Thyroid gland (tissue), 4 donors: ENCODE data around the gene FAM181A. TPM values are rescaled to one million over a fixed set of nuclear protein-coding genes. Genes with fewer than 3 reads are reported as not detected.

Experiments
- DNase-seq, 2 donors: peaks; one replicate each; pipeline ENCODE4 v3.0.0-alpha.2; 2019
- H3K27ac ChIP-seq, 3 donors: fragments of 200-600 bp; sonication (generic); 1 replicate in 2 of 3; 2 replicates in 1 of 3; pipeline ENCODE4 v1.5.1; 2016 to 2019; ENCODE audit warnings: mild to moderate bottlenecking in 1 of 3, moderate library complexity in 1 of 3
- H3K27me3 ChIP-seq: fragments of 200-600 bp; sonication (generic); one replicate; pipeline ENCODE4 v1.5.1; 2019
- H3K36me3 ChIP-seq, 2 donors: fragments of 200-600 bp; sonication (generic); one replicate each; pipeline ENCODE4 v1.5.1; 2016 to 2019
- H3K4me1 ChIP-seq, 2 donors: fragments of 200-600 bp; sonication (generic); one replicate each; pipeline ENCODE4 v1.5.1; 2017 to 2019
- H3K4me3 ChIP-seq, 3 donors: fragments of 200-600 bp; sonication (generic); replicated peaks in 1 of 3; 1 replicate in 2 of 3; 2 replicates in 1 of 3; pipeline ENCODE4 v1.5.1; 2016; ENCODE audit warnings: mild to moderate bottlenecking in 1 of 3
- H3K9me3 ChIP-seq: fragments of 200-600 bp; sonication (generic); one replicate; pipeline ENCODE4 v1.5.1; 2017
- CTCF ChIP-seq, 6 experiments: fragments of 200-600 bp in 3 of 6; fragments of 450-650 bp in 3 of 6; sonication (generic) in 3 of 6; IDR thresholded peaks; one replicate each; pipeline ENCODE4 v1.5.1; 2016 to 2019; ENCODE audit warnings: antibody characterized with exemption in 6 of 6, mild to moderate bottlenecking in 2 of 6, inconsistent platforms in 1 of 6, moderate library complexity in 1 of 6
- POLR2A ChIP-seq, 2 donors: fragments of 450-650 bp; IDR thresholded peaks; one replicate each; pipeline ENCODE4 v1.6.1; 2017; ENCODE audit warnings: antibody characterized with exemption in 2 of 2, mild to moderate bottlenecking in 2 of 2, moderate library complexity in 1 of 2
- WGBS, 2 donors: methylation state at CpG; one replicate each; pipeline ENCODE4 v1.1.5; 2017; 5-methylcytosine and 5-hydroxymethylcytosine counted together
- intact Hi-C: fragments of 100-400 bp; cut with DNase I; formaldehyde crosslinking; loops from one replicate; pipeline ENCODE4 v1.15.1; 2023
- total RNA-seq, 4 donors: library from RNA; depleted of rRNA; stranded (reverse); fragments of >200 nt; gene quantifications; one replicate each; pipeline ENCODE4 v1.2.3, GENCODE V29; 2016

FAM181A gene
- total RNA-seq, 4 donors from 2014 or later: 0.40 to 3.6 (median 0.63) TPM

GRCh38 chr14:93964820-93965286 lies 37.7 kb downstream of the FAM181A start:
- Histone ChIP-seq H3K4me3 (no peak overlapping the region), H3K36me3 (no peaks in the 10 kb centered on the region), H3K9me3 (no peaks in the 10 kb centered on the region), H3K27me3 (no peaks in the 10 kb centered on the region), H3K27ac (no peak overlapping the region), H3K4me1 (peaks cover 0 to 4% of the 10 kb centered on the region in 2 donors)
- no peak for TF ChIP-seq POLR2A (IDR thresholded peaks at IDR 0.05)
- TF ChIP-seq CTCF (IDR thresholded peaks at IDR 0.05): no peak
- intact Hi-C loops: no loop called here
- DNase-seq: no peak
- WGBS, 2 donors: 95 to 98% methylated on average over 3 of the region's 3 CpGs

- TF ChIP-seq POLR2A (IDR thresholded peaks at IDR 0.05) (no peak), CTCF (IDR thresholded peaks at IDR 0.05) (no peak)
- peaks cover 0 to 4% of the 10 kb centered on the region in 2 donors for H3K4me1 ChIP-seq
Observed at GRCh38 chr14:93965287-93965821, 38.2 kb downstream of the FAM181A start.

GRCh38 chr14:93965946-93966474 lies 38.9 kb downstream of the FAM181A start:
- DNase-seq: no peak
- intact Hi-C loops: no loop called here
- WGBS, 2 donors: 91 to 100% methylated on average over 3 of the region's 3 CpGs
- H3K4me1 ChIP-seq: peaks cover 0 to 4% of the 10 kb centered on the region in 2 donors
- H3K27me3 ChIP-seq: no peaks in the 10 kb centered on the region
- H3K4me3 ChIP-seq: no peak overlapping the region
- peak overlapping the region in 1 of 3 donors; percentile 12 for H3K27ac ChIP-seq
- no peaks in the 10 kb centered on the region for H3K9me3 ChIP-seq
- no peak for TF ChIP-seq CTCF (IDR thresholded peaks at IDR 0.05)
- no peak for TF ChIP-seq POLR2A (IDR thresholded peaks at IDR 0.05)
- no peaks in the 10 kb centered on the region for H3K36me3 ChIP-seq

More at GRCh38 chr14:93965287-93965821, 38.2 kb downstream of the FAM181A start:
- intact Hi-C loops: no loop called here
- Histone ChIP-seq H3K4me3 (no peak overlapping the region), H3K36me3 (no peaks in the 10 kb centered on the region), H3K27me3 (no peaks in the 10 kb centered on the region), H3K9me3 (no peaks in the 10 kb centered on the region), H3K27ac (peak overlapping the region in 1 of 3 donors; percentile 12)
- 62 to 74% methylated on average over 3 of the region's 3 CpGs for WGBS, 2 donors
- no peak for DNase-seq

- intact Hi-C loops: no loop called here
- Histone ChIP-seq H3K4me3 (no peak overlapping the region), H3K27me3 (no peaks in the 10 kb centered on the region), H3K4me1 (peaks cover 0 to 4% of the 10 kb centered on the region in 2 donors), H3K36me3 (no peaks in the 10 kb centered on the region), H3K27ac (no peak overlapping the region), H3K9me3 (no peaks in the 10 kb centered on the region)
- no peak for DNase-seq
- no peak for TF ChIP-seq POLR2A (IDR thresholded peaks at IDR 0.05)
- TF ChIP-seq CTCF (IDR thresholded peaks at IDR 0.05): no peak
- 71 to 80% methylated on average over 10 of the region's 10 CpGs for WGBS, 2 donors
Observed at GRCh38 chr14:93967637-93968250, 40.6 kb downstream of the FAM181A start.
